ENCODE data around the gene SLC26A1. TPM values are rescaled to one million over a fixed set of nuclear protein-coding genes. Genes with fewer than 3 reads are reported as not detected.

SLC26A1 gene
- total RNA-seq, 4 donors from 2014 or later = 0.15 to 0.33 (median 0.24) TPM

- no peaks in the 10 kb centered on the region for H3K9me3 ChIP-seq
- no peak overlapping the region for H3K27ac ChIP-seq
- TF ChIP-seq, protein P1, sequence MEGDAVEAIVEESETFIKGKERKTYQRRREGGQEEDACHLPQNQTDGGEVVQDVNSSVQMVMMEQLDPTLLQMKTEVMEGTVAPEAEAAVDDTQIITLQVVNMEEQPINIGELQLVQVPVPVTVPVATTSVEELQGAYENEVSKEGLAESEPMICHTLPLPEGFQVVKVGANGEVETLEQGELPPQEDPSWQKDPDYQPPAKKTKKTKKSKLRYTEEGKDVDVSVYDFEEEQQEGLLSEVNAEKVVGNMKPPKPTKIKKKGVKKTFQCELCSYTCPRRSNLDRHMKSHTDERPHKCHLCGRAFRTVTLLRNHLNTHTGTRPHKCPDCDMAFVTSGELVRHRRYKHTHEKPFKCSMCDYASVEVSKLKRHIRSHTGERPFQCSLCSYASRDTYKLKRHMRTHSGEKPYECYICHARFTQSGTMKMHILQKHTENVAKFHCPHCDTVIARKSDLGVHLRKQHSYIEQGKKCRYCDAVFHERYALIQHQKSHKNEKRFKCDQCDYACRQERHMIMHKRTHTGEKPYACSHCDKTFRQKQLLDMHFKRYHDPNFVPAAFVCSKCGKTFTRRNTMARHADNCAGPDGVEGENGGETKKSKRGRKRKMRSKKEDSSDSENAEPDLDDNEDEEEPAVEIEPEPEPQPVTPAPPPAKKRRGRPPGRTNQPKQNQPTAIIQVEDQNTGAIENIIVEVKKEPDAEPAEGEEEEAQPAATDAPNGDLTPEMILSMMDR (IDR thresholded peaks at IDR 0.05) = no peak
- no peak for TF ChIP-seq POLR2A (IDR thresholded peaks at IDR 0.05)
- peaks cover 2 to 5% of the 10 kb centered on the region in 2 donors for H3K36me3 ChIP-seq
- no peak overlapping the region for H3K4me3 ChIP-seq (replicated peaks in 1 of 3)
- H3K27me3 ChIP-seq = no peaks in the 10 kb centered on the region
- peaks cover 21 to 34% of the 10 kb centered on the region in 2 donors for H3K4me1 ChIP-seq
- DNase-seq = no peak
- intact Hi-C loops (cut with DNase I) = no loop called here
- 66 to 69% methylated on average over 13 of the region's 16 CpGs for WGBS, 2 donors
Measured at GRCh38 chr4:1030559-1030958, 37.4 kb upstream of the SLC26A1 start.

DNA sequence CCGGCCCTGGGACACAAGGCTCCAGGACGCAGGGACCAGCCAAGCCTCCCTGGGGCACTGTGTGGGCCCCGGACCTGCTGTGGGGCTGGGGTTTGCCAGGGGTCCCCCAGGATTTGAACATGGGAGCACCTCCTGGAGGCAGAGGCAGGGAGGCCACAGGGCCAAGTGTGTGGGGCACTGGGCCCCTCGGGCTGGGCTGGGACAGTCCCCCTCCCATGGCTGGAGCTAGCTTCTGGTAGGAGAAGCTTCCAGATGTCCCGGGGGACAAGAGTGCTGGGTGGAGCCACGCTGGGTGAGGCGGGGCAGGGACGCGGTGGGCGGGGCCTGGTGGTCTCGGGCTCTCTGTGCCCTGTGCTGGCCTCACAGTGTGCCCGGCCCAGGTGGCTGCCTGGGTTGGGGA, 36.8 kb upstream of the SLC26A1 start:
- Histone ChIP-seq H3K4me3 (replicated peaks in 1 of 3) (no peak overlapping the region), H3K9me3 (no peaks in the 10 kb centered on the region), H3K36me3 (peaks cover 7 to 10% of the 10 kb centered on the region in 2 donors), H3K27ac (no peak overlapping the region), H3K4me1 (peaks cover 16 to 28% of the 10 kb centered on the region in 2 donors), H3K27me3 (no peaks in the 10 kb centered on the region)
- no peak for TF ChIP-seq POLR2A (IDR thresholded peaks at IDR 0.05)
- TF ChIP-seq, protein P1 (IDR thresholded peaks at IDR 0.05) = no peak
- intact Hi-C loops (cut with DNase I) = no loop called here
- WGBS, 2 donors = 70 to 73% methylated on average over 2 of the region's 12 CpGs
- no peak for DNase-seq

GRCh38 chr4:1029529-1029928, 36.3 kb upstream of the SLC26A1 start:
- H3K4me1 ChIP-seq = peaks cover 11 to 23% of the 10 kb centered on the region in 2 donors
- intact Hi-C loops (cut with DNase I) = no loop called here
- H3K9me3 ChIP-seq = no peaks in the 10 kb centered on the region
- no peak for DNase-seq
- no peaks in the 10 kb centered on the region for H3K27me3 ChIP-seq
- TF ChIP-seq POLR2A (IDR thresholded peaks at IDR 0.05) = no peak
- TF ChIP-seq, protein P1 (IDR thresholded peaks at IDR 0.05) = no peak
- H3K27ac ChIP-seq = no peak overlapping the region
- H3K4me3 ChIP-seq (replicated peaks in 1 of 3) = no peak overlapping the region
- H3K36me3 ChIP-seq = peaks cover 11 to 15% of the 10 kb centered on the region in 2 donors
- 63 to 77% methylated on average over 9 to 14 of the region's 17 CpGs for WGBS, 2 donors

DNA sequence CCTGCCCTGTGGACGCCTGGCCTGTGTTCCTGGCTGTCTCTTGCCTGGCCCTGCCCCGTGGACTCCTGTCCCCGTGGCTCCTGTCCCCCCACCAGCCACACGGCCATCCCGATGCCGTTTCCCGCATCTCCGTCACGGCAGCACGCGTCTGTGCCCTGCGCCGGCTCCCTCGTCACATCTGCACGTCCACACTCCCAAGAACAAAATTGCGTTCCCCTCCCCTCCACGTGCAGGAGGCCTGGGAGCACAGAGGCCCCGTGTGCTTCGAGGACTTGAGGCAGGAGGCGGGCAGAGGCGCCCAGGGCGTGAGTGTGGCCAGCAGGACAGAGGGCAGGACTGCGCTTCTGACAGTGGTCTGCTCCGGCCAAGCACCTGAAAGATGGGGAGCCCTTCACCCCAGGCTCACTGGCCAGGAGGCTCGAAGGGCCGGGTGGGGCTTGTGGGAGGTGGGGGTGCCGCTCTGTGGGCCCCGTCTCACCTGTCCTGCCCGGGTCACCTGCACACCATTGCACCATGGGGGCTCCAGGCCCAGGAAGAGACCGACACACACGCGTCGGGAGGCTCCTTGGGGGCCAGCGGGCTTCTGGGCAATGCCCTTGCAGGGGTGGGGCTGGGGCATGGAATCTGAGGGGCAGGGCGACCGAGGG, 35.5 kb upstream of the SLC26A1 start:
- no peaks in the 10 kb centered on the region for H3K9me3 ChIP-seq
- no peak overlapping the region for H3K27ac ChIP-seq
- H3K4me1 ChIP-seq = peaks cover 2 to 15% of the 10 kb centered on the region in 2 donors
- intact Hi-C loops (cut with DNase I) = no loop called here
- TF ChIP-seq POLR2A (IDR thresholded peaks at IDR 0.05) = no peak
- TF ChIP-seq, protein P1 (IDR thresholded peaks at IDR 0.05) = no peak
- H3K27me3 ChIP-seq = no peaks in the 10 kb centered on the region
- H3K4me3 ChIP-seq (replicated peaks in 1 of 3) = no peak overlapping the region
- H3K36me3 ChIP-seq = peaks cover 16 to 17% of the 10 kb centered on the region in 2 donors
- no peak for DNase-seq
- WGBS, 2 donors = 79 to 80% methylated on average over 26 to 35 of the region's 36 CpGs

GRCh38 chr4:1027915-1028238, 34.7 kb upstream of the SLC26A1 start:
- 48 to 73% methylated on average over 3 of the region's 9 CpGs for WGBS, 2 donors

More at GRCh38 chr4:1027915-1028238, 34.7 kb upstream of the SLC26A1 start:
- H3K4me3 ChIP-seq (replicated peaks in 1 of 3) = no peak overlapping the region
- peaks cover 16 to 17% of the 10 kb centered on the region in 2 donors for H3K36me3 ChIP-seq
- H3K4me1 ChIP-seq = peaks cover 0 to 8% of the 10 kb centered on the region in 2 donors
- no peaks in the 10 kb centered on the region for H3K9me3 ChIP-seq
- H3K27ac ChIP-seq = no peak overlapping the region
- no peak for DNase-seq
- TF ChIP-seq POLR2A (IDR thresholded peaks at IDR 0.05) = no peak
- TF ChIP-seq, protein P1 (IDR thresholded peaks at IDR 0.05) = no peak
- no peaks in the 10 kb centered on the region for H3K27me3 ChIP-seq
- intact Hi-C loops (cut with DNase I) = no loop called here
